HEK293T (cell line): ENCODE results near the gene KLHL5.

ENCODE experiments used
- BHLHE40 ChIP-seq: fragments of 450-650 bp; IDR thresholded peaks from 2 replicates; pipeline ENCODE4 v1.6.1; 2016; ENCODE audit warnings: mild to moderate bottlenecking, moderate library complexity, borderline replicate concordance
- CTBP1 ChIP-seq: fragments of 450-650 bp; IDR thresholded peaks from 2 replicates; pipeline ENCODE4 v1.6.1; 2016; ENCODE audit warnings: borderline replicate concordance
- ELF4 ChIP-seq: fragments of 450-650 bp; IDR thresholded peaks from 2 replicates; pipeline ENCODE4 v1.6.1; 2017; ENCODE audit warnings: antibody characterized with exemption
- FOXA1 ChIP-seq: fragments of 450-650 bp; IDR thresholded peaks from 2 replicates; pipeline ENCODE4 v1.6.1; 2016; ENCODE audit warnings: mild to moderate bottlenecking
- FOXK2 ChIP-seq: fragments of 450-650 bp; IDR thresholded peaks from 2 replicates; pipeline ENCODE4 v1.6.1; 2016; ENCODE audit warnings: mild to moderate bottlenecking
- FOXM1 ChIP-seq: fragments of 450-650 bp; IDR thresholded peaks from 2 replicates; pipeline ENCODE4 v1.6.1; 2017; ENCODE audit warnings: mild to moderate bottlenecking, borderline replicate concordance
- NFRKB ChIP-seq: fragments of 450-650 bp; IDR thresholded peaks from 2 replicates; pipeline ENCODE4 v1.6.1; 2016; ENCODE audit warnings: mild to moderate bottlenecking, moderate library complexity
- SP1 ChIP-seq: fragments of 450-650 bp; IDR thresholded peaks from 2 replicates; pipeline ENCODE4 v1.6.1; 2017
- SUZ12 ChIP-seq: fragments of 450-650 bp; IDR thresholded peaks from 2 replicates; pipeline ENCODE4 v1.6.1; 2016; ENCODE audit warnings: mild to moderate bottlenecking
- TARDBP ChIP-seq: fragments of 450-650 bp; IDR thresholded peaks from 2 replicates; pipeline ENCODE4 v1.6.1; 2016
- ZNF384 ChIP-seq: fragments of 450-650 bp; IDR thresholded peaks from 2 replicates; pipeline ENCODE4 v1.6.1; 2016
- TF ChIP-seq, protein P1 (sequence below): fragments of 450-650 bp; IDR thresholded peaks from 2 replicates; pipeline ENCODE4 v1.6.1; 2016

DNA sequence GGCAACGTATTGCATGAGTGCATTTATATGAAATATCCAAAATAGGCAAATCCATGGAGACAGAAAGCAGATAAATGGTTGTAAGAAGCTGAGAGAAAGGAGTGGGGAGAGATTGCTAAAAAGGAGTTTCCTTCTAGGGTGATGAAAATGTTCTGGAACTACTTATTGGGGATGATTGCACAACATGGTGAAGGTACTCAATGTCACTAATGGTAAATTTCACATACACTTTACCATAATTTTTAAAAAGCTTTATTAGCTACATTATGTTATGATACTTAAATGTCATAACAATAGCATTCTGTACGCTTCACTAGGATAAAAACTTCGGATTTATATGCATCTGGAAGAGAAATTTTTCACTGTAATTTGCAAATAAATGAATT, 63.6 kb downstream of the KLHL5 start:
- TF ChIP-seq CTBP1 (no peak), ELF4 (no peak), SP1 (no peak), BHLHE40 (no peak), ZNF384 (no peak), NFRKB (no peak), FOXA1 (no peak), FOXK2 (no peak), SUZ12 (no peak), FOXM1 (no peak), TARDBP (no peak)
- TF ChIP-seq, protein P1, sequence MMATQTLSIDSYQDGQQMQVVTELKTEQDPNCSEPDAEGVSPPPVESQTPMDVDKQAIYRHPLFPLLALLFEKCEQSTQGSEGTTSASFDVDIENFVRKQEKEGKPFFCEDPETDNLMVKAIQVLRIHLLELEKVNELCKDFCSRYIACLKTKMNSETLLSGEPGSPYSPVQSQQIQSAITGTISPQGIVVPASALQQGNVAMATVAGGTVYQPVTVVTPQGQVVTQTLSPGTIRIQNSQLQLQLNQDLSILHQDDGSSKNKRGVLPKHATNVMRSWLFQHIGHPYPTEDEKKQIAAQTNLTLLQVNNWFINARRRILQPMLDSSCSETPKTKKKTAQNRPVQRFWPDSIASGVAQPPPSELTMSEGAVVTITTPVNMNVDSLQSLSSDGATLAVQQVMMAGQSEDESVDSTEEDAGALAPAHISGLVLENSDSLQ, result no peak
